CD14-positive monocyte (primary cell): Measurements from ENCODE around the gene CHI3L2. TPM values are rescaled to one million over a fixed set of nuclear protein-coding genes. Genes with fewer than 3 reads are reported as not detected.

Experiments
- DNase-seq, 3 donors: peaks; one replicate each; pipeline ENCODE4 v3.0.0-alpha.2; 2011 to 2022
- H2AFZ ChIP-seq: 2 replicates; pipeline ENCODE4 v1.6.0; 2012; ENCODE audit warnings: mild to moderate bottlenecking, low read depth, low read length, inconsistent platforms; ENCODE audit not compliant: insufficient read depth, poor library complexity, severe bottlenecking
- H3K27ac ChIP-seq, 2 donors: 1 replicate in 1 of 2; 2 replicates in 1 of 2; pipeline ENCODE4 v1.5.1; 2012 to 2013; ENCODE audit warnings: low read length in 2 of 2, control low read depth in 1 of 2, inconsistent platforms in 1 of 2, low read depth in 1 of 2, mild to moderate bottlenecking in 1 of 2
- H3K27me3 ChIP-seq, 2 donors: one replicate each; pipeline versions ENCODE4 v1.6.0 to v1.6.1; 2011 to 2013; ENCODE audit warnings: low read length in 2 of 2; ENCODE audit not compliant: control insufficient read depth in 2 of 2, insufficient read depth in 2 of 2
- H3K36me3 ChIP-seq, 2 donors: replicated peaks in 1 of 2; 1 replicate in 1 of 2; 2 replicates in 1 of 2; pipeline versions ENCODE4 v1.5.1 to v1.6.1; 2012 to 2013; ENCODE audit warnings: low read length in 2 of 2, control low read depth in 1 of 2, inconsistent platforms in 1 of 2, mild to moderate bottlenecking in 1 of 2; ENCODE audit not compliant: insufficient read depth in 2 of 2, control insufficient read depth in 1 of 2
- H3K4me1 ChIP-seq, 2 donors: 1 replicate in 1 of 2; 2 replicates in 1 of 2; pipeline versions ENCODE4 v1.5.1 to v1.6.1; 2012 to 2013; ENCODE audit warnings: low read length in 2 of 2, control low read depth in 1 of 2, inconsistent platforms in 1 of 2, mild to moderate bottlenecking in 1 of 2, moderate library complexity in 1 of 2; ENCODE audit not compliant: insufficient read depth in 2 of 2, control insufficient read depth in 1 of 2
- H3K4me2 ChIP-seq: replicated peaks from 2 replicates; pipeline ENCODE3; 2012; ENCODE audit warnings: low read length, moderate library complexity, mild to moderate bottlenecking; ENCODE audit not compliant: poor library complexity, severe bottlenecking; ENCODE audit errors: extremely low read depth
- H3K4me3 ChIP-seq, 3 experiments: fragments of 200-600 bp in 1 of 3; sonication (generic) in 1 of 3; replicated peaks in 1 of 3; 1 replicate in 2 of 3; 2 replicates in 1 of 3; pipeline ENCODE4 v1.5.1; 2011 to 2013; ENCODE audit warnings: low read length in 3 of 3, mild to moderate bottlenecking in 3 of 3, control low read depth in 2 of 3, low read depth in 2 of 3, inconsistent platforms in 1 of 3, moderate library complexity in 1 of 3
- H3K79me2 ChIP-seq: 2 replicates; pipeline ENCODE4 v1.6.0; 2012; ENCODE audit warnings: mild to moderate bottlenecking, control low read depth, inconsistent platforms, low read length, moderate library complexity; ENCODE audit not compliant: insufficient read depth
- H3K9ac ChIP-seq: 2 replicates; pipeline ENCODE4 v1.6.0; 2017; ENCODE audit warnings: low read length, mild to moderate bottlenecking; ENCODE audit not compliant: insufficient read depth, poor library complexity, severe bottlenecking
- H3K9me3 ChIP-seq, 2 donors: replicated peaks in 1 of 2; 1 replicate in 1 of 2; 2 replicates in 1 of 2; pipeline versions ENCODE4 v1.5.1 to v1.6.1; 2012 to 2013; ENCODE audit warnings: low read length in 2 of 2, control low read depth in 1 of 2; ENCODE audit not compliant: control insufficient read depth in 1 of 2, insufficient read depth in 1 of 2
- H4K20me1 ChIP-seq: 2 replicates; pipeline ENCODE4 v1.6.0; 2012; ENCODE audit warnings: mild to moderate bottlenecking, low read length, control low read depth, moderate library complexity; ENCODE audit not compliant: insufficient read depth
- H3K27ac Mint-ChIP-seq, 7 donors: one replicate each; pipeline ENCODE4 v1.8.0; 2020; ENCODE audit warnings: mild to moderate bottlenecking in 7 of 7, mixed read lengths in 7 of 7, moderate library complexity in 6 of 7, inconsistent platforms in 2 of 7
- H3K27me3 Mint-ChIP-seq, 3 donors: one replicate each; pipeline ENCODE4 v1.8.0; 2021 to 2022; ENCODE audit warnings: low read depth in 3 of 3, mild to moderate bottlenecking in 3 of 3, mixed read lengths in 3 of 3, moderate library complexity in 3 of 3, inconsistent platforms in 1 of 3
- H3K36me3 Mint-ChIP-seq, 2 donors: one replicate each; pipeline ENCODE4 v1.8.0; 2020; ENCODE audit warnings: mixed read lengths in 2 of 2, inconsistent platforms in 1 of 2, mild to moderate bottlenecking in 1 of 2
- H3K4me1 Mint-ChIP-seq: one replicate; pipeline ENCODE4 v1.8.0; 2020; ENCODE audit warnings: mild to moderate bottlenecking, mixed read lengths
- H3K4me3 Mint-ChIP-seq, 2 donors: one replicate each; pipeline ENCODE4 v1.8.0; 2020; ENCODE audit warnings: mild to moderate bottlenecking in 2 of 2, mixed read lengths in 2 of 2, moderate library complexity in 1 of 2
- H3K9me3 Mint-ChIP-seq, 7 donors: one replicate each; pipeline ENCODE4 v1.8.0; 2020 to 2022; ENCODE audit warnings: mixed read lengths in 7 of 7, mild to moderate bottlenecking in 6 of 7, moderate library complexity in 6 of 7, inconsistent platforms in 2 of 7
- CTCF ChIP-seq: fragments of 200-600 bp; IDR thresholded peaks from one replicate; pipeline ENCODE4 v1.8.0; 2022; ENCODE audit warnings: antibody characterized with exemption, mild to moderate bottlenecking
- WGBS: methylation state at CpG from one replicate; pipeline ENCODE4 v1.1.5; 2013; ENCODE audit warnings: missing lambda C conversion rate; ENCODE audit not compliant: insufficient coverage; 5-methylcytosine and 5-hydroxymethylcytosine counted together
- intact Hi-C, 2 donors: fragments of 100-400 bp; cut with micrococcal nuclease; formaldehyde crosslinking; loops; one replicate each; pipeline versions ENCODE4 v1.15.0 to v1.15.1; 2023
- polyA plus RNA-seq, 3 donors: library from polyadenylated mRNA; depleted of rRNA in 1 of 3; unstranded in 2 of 3; stranded (reverse) in 1 of 3; fragments of 300-500 nt in 2 of 3; fragments of >200 nt in 1 of 3; fragmentation: Illumina TruSeq in 2 of 3; gene quantifications; 1 replicate in 2 of 3; 2 replicates in 1 of 3; pipeline ENCODE4 v1.2.3, GENCODE V29; 2012 to 2021

Gene CHI3L2
- polyA plus RNA-seq, 3 donors: 1.2 to 9.9 (median 1.4) TPM

GRCh38 chr1:111225717-111226400, 1.7 kb upstream of the CHI3L2 start:
- Mint-ChIP-seq H3K4me3 (no peak overlapping the region), H3K9me3 (no peaks in the 10 kb centered on the region), H3K36me3 (no peaks in the 10 kb centered on the region), H3K27ac (peak overlapping the region in 2 of 7 donors; percentile 1 to 21), H3K27me3 (peaks cover 0 to 3% (median 0%) of the 10 kb centered on the region in 3 donors), H3K4me1 (peaks cover 53% of the 10 kb centered on the region)
- DNase-seq: no peak
- Histone ChIP-seq H3K4me1 (peaks cover 44 to 45% of the 10 kb centered on the region in 2 donors), H3K9me3 (no peaks in the 10 kb centered on the region), H3K79me2 (no peaks in the 10 kb centered on the region), H2AFZ (no peak overlapping the region), H3K4me2 (no peak overlapping the region), H3K27ac (no peak overlapping the region), H3K36me3 (no peaks in the 10 kb centered on the region), H4K20me1 (no peaks in the 10 kb centered on the region), H3K27me3 (no peaks in the 10 kb centered on the region), H3K9ac (no peak overlapping the region), H3K4me3 (no peak overlapping the region)
- intact Hi-C loops: loop anchor here in 1 of 2 donors (10.0 kb wide), 2 partner anchors 119 to 179 kb away; no protein-coding TSS in a partner anchor
- TF ChIP-seq CTCF: no peak
- 100% methylated on average over 1 of the region's 6 CpGs for WGBS

- Mint-ChIP-seq H3K9me3 (no peaks in the 10 kb centered on the region), H3K36me3 (no peaks in the 10 kb centered on the region), H3K27ac (peak overlapping the region in 4 of 7 donors; percentile 55 to 87 (median 74)), H3K27me3 (peaks cover 0 to 2% (median 0%) of the 10 kb centered on the region in 3 donors), H3K4me3 (peak overlapping the region in 1 of 2 donors; percentile 75), H3K4me1 (peaks cover 30% of the 10 kb centered on the region)
- no peak for DNase-seq
- H3K4me2 ChIP-seq: peak overlapping the region; percentile 40
- H3K9me3 ChIP-seq: no peaks in the 10 kb centered on the region
- WGBS: 80% methylated on average over 2 of the region's 6 CpGs
- no peaks in the 10 kb centered on the region for H3K27me3 ChIP-seq
- H3K9ac ChIP-seq: no peak overlapping the region
- no peaks in the 10 kb centered on the region for H3K36me3 ChIP-seq
- no peak overlapping the region for H2AFZ ChIP-seq
- intact Hi-C loops: loop anchor here in 1 of 2 donors (10.0 kb wide), 2 partner anchors 117 to 177 kb away; no protein-coding TSS in a partner anchor
- H3K4me1 ChIP-seq: peaks cover 22 to 23% of the 10 kb centered on the region in 2 donors
- TF ChIP-seq CTCF: no peak
- no peaks in the 10 kb centered on the region for H4K20me1 ChIP-seq
- H3K4me3 ChIP-seq: peak overlapping the region in 1 of 3 experiments; percentile 26
- H3K27ac ChIP-seq: peak overlapping the region in 1 of 2 donors; percentile 58
- H3K79me2 ChIP-seq: no peaks in the 10 kb centered on the region
Measured at GRCh38 chr1:111227851-111228747, 586 bp downstream of the CHI3L2 start.
